Measurements from ENCODE around the gene PFKFB2.

Gene PFKFB2

GRCh38 chr1:207071426-207071825 is 18.4 kb downstream of the PFKFB2 start:
- H3K36me3 ChIP-seq (ENCODE audit: control insufficient read depth, low read length) = no peaks in the 10 kb centered on the region
- no peaks in the 10 kb centered on the region for H3F3A ChIP-seq (ENCODE audit: control insufficient read depth, insufficient read depth)

GRCh38 chr1:207072233-207072632 is 19.2 kb downstream of the PFKFB2 start:
- H3F3A ChIP-seq (ENCODE audit: control insufficient read depth, insufficient read depth) = no peaks in the 10 kb centered on the region
- no peak overlapping the region for H3K4me2 ChIP-seq (ENCODE audit: low read length)
- no peaks in the 10 kb centered on the region for H4K20me1 ChIP-seq (ENCODE audit: control insufficient read depth, insufficient read depth, low read depth, low read length)
- H3K27ac ChIP-seq (ENCODE audit: low read depth, low read length) = no peak overlapping the region
- no peak overlapping the region for H3K4me3 ChIP-seq (ENCODE audit: low read length)
- H3K4me1 ChIP-seq (ENCODE audit: control insufficient read depth, low read length) = no peaks in the 10 kb centered on the region
- no peaks in the 10 kb centered on the region for H3K36me3 ChIP-seq (ENCODE audit: control insufficient read depth, low read length)
- H3K9me2 ChIP-seq (replicated peaks; ENCODE audit: control insufficient read depth, low read length) = no peaks in the 10 kb centered on the region
- no peak for TF ChIP-seq CTCF (IDR thresholded peaks at IDR 0.05; ENCODE audit: low read depth, low read length, poor library complexity, severe bottlenecking)
- no peak for TF ChIP-seq EZH2phosphoT487 (IDR thresholded peaks at IDR 0.05; ENCODE audit: borderline replicate concordance, low read length)
- no peaks in the 10 kb centered on the region for H3K79me2 ChIP-seq (ENCODE audit: control insufficient read depth, low read length)
- H3K27me3 ChIP-seq (ENCODE audit: control insufficient read depth, low read length) = peaks cover 12% of the 10 kb centered on the region
- H3K9me3 ChIP-seq (ENCODE audit: control insufficient read depth, insufficient read depth, low read length) = no peaks in the 10 kb centered on the region

More at GRCh38 chr1:207071426-207071825, 18.4 kb downstream of the PFKFB2 start:
- Histone ChIP-seq H3K79me2 (ENCODE audit: control insufficient read depth, low read length) (no peaks in the 10 kb centered on the region), H3K9me2 (replicated peaks; ENCODE audit: control insufficient read depth, low read length) (no peaks in the 10 kb centered on the region), H3K4me1 (ENCODE audit: control insufficient read depth, low read length) (no peaks in the 10 kb centered on the region), H3K4me2 (ENCODE audit: low read length) (no peak overlapping the region), H3K27me3 (ENCODE audit: control insufficient read depth, low read length) (peaks cover 7% of the 10 kb centered on the region), H3K4me3 (ENCODE audit: low read length) (no peak overlapping the region), H4K20me1 (ENCODE audit: control insufficient read depth, insufficient read depth, low read depth, low read length) (no peaks in the 10 kb centered on the region), H3K27ac (ENCODE audit: low read depth, low read length) (no peak overlapping the region), H3K9me3 (ENCODE audit: control insufficient read depth, insufficient read depth, low read length) (no peaks in the 10 kb centered on the region)
- no peak for TF ChIP-seq CTCF (IDR thresholded peaks at IDR 0.05; ENCODE audit: low read depth, low read length, poor library complexity, severe bottlenecking)
- no peak for TF ChIP-seq EZH2phosphoT487 (IDR thresholded peaks at IDR 0.05; ENCODE audit: borderline replicate concordance, low read length)

- no peak overlapping the region for H3K4me2 ChIP-seq (ENCODE audit: low read length)
- H3K79me2 ChIP-seq (ENCODE audit: control insufficient read depth, low read length) = no peaks in the 10 kb centered on the region
- no peaks in the 10 kb centered on the region for H3K4me1 ChIP-seq (ENCODE audit: control insufficient read depth, low read length)
- H3K4me3 ChIP-seq (ENCODE audit: low read length) = no peak overlapping the region
- H3K27me3 ChIP-seq (ENCODE audit: control insufficient read depth, low read length) = peaks cover 14% of the 10 kb centered on the region
- H3K27ac ChIP-seq (ENCODE audit: low read depth, low read length) = no peak overlapping the region
- no peaks in the 10 kb centered on the region for H3K9me2 ChIP-seq (replicated peaks; ENCODE audit: control insufficient read depth, low read length)
- no peaks in the 10 kb centered on the region for H3K36me3 ChIP-seq (ENCODE audit: control insufficient read depth, low read length)
- H3K9me3 ChIP-seq (ENCODE audit: control insufficient read depth, insufficient read depth, low read length) = no peaks in the 10 kb centered on the region
- no peaks in the 10 kb centered on the region for H3F3A ChIP-seq (ENCODE audit: control insufficient read depth, insufficient read depth)
- TF ChIP-seq EZH2phosphoT487 (IDR thresholded peaks at IDR 0.05; ENCODE audit: borderline replicate concordance, low read length) (no peak), CTCF (IDR thresholded peaks at IDR 0.05; ENCODE audit: low read depth, low read length, poor library complexity, severe bottlenecking) (no peak)
- H4K20me1 ChIP-seq (ENCODE audit: control insufficient read depth, insufficient read depth, low read depth, low read length) = no peaks in the 10 kb centered on the region
Observed at GRCh38 chr1:207073906-207074820, 21.1 kb downstream of the PFKFB2 start.

Data from DOHH2 (cell line).